ENCODE measurements around the gene LILRA2.

LILRA2 gene

DNA sequence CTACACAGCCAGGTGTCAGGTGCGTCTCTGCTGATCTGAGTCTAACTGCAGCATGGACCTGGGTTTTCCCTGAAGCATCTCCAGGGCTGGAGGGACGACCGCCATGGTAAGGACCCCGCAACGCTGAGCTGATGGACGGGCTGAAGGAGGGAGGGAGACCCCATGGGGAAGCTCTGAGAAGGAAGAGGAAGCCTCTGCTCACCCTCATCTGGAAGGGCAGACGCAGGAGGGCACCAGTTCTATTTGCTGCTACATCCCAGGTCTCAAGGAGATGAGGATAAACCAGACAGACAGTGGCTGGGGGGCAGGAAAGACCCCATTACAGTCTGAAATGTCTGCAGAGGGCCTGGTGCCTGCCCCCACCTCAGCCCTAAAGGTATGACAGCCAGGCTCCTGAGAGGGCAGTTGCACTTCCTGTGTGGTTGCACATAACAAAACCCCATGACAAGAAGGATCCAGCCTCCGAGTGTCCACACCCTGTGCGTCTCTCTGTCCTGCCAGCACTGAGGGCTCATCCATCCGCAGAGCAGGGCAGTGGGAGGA is at the start of gene LILRA2:
Gene LILRA2 (plus strand): TSS at position 461 of the 543 bp plus-strand sequence. CDS start 89 bp downstream, outside the sequence.
- no peaks in the 10 kb centered on the region for H3K4me1 Mint-ChIP-seq (ENCODE audit: low read depth)
- no peaks in the 10 kb centered on the region for H3K36me3 Mint-ChIP-seq
- no peak within 1 kb of the TSS for H3K4me3 Mint-ChIP-seq
- no peaks in the 10 kb centered on the region for H3K9me3 Mint-ChIP-seq (ENCODE audit: low read depth)
- peaks cover 14% of the 10 kb centered on the region for H3K27me3 Mint-ChIP-seq
- H3K27ac Mint-ChIP-seq, result no peak within 1 kb of the TSS

DNA sequence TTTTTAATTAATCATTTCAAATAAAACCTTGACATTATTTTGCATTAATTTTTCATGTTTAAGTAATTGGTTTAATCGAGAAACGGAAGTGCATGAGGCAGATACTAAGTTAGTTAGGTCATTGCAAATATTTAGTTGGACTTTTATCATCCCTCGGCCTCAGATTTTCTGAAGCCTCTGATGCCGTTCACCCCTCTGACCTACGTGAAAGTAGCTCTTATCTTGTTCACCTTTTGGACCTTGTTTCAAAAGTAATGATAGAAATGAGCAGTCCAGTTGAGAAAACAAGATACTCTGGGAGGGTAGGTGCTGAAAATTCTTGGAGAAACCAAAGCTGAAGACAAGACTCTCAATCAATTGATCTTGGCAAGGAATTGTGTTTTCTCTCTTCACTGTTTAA is 48.0 kb upstream of the LILRA2 start:
- no peaks in the 10 kb centered on the region for H3K9me3 Mint-ChIP-seq (ENCODE audit: low read depth)
- no peaks in the 10 kb centered on the region for H3K36me3 Mint-ChIP-seq
- H3K4me1 Mint-ChIP-seq (ENCODE audit: low read depth), result peaks cover 33% of the 10 kb centered on the region
- H3K27me3 Mint-ChIP-seq, result peaks cover 9% of the 10 kb centered on the region
- H3K27ac Mint-ChIP-seq, result no peak overlapping the region
- no peak overlapping the region for H3K4me3 Mint-ChIP-seq

DNA sequence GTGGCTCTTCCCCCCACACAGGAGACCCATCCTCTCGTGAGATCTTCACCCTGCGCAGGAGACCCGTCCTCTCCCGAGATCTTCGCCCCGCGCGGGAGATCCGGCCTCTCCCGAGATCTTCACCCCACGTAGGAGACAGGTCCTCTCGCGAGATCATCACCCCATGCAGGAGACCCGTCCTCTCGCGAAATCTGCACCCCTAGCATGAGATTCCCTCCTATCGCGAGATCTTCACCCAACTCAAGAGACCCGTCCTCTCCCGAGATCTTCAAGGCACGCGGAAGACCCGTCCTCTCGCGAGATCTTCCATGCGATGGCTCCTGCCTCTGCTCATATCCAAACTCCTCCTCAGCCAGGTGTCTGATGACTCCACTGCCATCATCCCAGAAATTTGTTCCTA is 46.6 kb upstream of the LILRA2 start:
- Mint-ChIP-seq H3K36me3 (no peaks in the 10 kb centered on the region), H3K27me3 (peaks cover 13% of the 10 kb centered on the region), H3K4me3 (no peak overlapping the region), H3K27ac (no peak overlapping the region), H3K9me3 (ENCODE audit: low read depth) (no peaks in the 10 kb centered on the region), H3K4me1 (ENCODE audit: low read depth) (peaks cover 20% of the 10 kb centered on the region)

DNA sequence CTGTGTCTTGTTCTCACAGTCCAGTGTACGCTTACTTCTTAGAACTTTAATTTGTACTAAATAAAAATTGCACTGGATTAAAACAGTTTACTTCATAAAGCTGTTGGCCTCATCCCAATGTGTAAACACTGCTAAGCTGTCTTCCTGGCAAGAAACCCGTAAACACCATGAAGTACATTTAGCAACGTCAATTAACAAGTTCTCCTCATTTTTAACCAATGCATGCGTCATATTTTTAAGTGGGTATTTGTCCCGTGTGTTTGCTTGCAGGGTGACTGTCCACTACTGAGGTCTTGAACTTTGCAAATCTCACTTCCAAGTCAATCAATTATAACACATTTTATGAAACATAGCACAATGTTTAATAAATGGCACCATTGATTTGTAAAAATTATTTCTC is 42.7 kb upstream of the LILRA2 start:
- no peak overlapping the region for H3K27ac Mint-ChIP-seq
- H3K9me3 Mint-ChIP-seq (ENCODE audit: low read depth), result no peaks in the 10 kb centered on the region
- peaks cover 23% of the 10 kb centered on the region for H3K27me3 Mint-ChIP-seq

DNA sequence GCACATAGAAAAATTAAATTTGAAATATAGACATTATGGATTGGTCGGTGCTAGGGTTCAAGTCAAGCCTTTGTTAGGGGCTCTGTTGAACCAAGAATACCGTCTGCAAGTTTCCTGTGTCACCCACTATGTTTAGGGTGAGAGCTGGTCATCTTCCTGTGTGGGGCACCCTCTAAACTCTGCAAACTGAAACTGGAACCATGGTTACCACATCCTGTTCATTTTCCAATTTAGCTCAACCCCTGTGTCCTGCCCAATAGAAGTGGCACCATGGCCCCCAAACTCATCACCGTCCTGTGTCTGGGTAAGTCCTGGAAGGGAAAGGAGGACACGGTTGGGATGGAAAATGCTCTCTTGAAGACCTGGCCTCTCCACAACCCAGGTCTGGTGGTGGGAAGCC is 41.1 kb upstream of the LILRA2 start:
- Mint-ChIP-seq H3K36me3 (no peaks in the 10 kb centered on the region), H3K27me3 (peaks cover 21% of the 10 kb centered on the region), H3K27ac (no peak overlapping the region), H3K9me3 (ENCODE audit: low read depth) (no peaks in the 10 kb centered on the region), H3K4me3 (no peak overlapping the region), H3K4me1 (ENCODE audit: low read depth) (peaks cover 3% of the 10 kb centered on the region)

More for the DNA sequence above, 42.7 kb upstream of the LILRA2 start:
- peaks cover 3% of the 10 kb centered on the region for H3K4me1 Mint-ChIP-seq (ENCODE audit: low read depth)
- H3K36me3 Mint-ChIP-seq, result no peaks in the 10 kb centered on the region
- H3K4me3 Mint-ChIP-seq, result no peak overlapping the region

DNA sequence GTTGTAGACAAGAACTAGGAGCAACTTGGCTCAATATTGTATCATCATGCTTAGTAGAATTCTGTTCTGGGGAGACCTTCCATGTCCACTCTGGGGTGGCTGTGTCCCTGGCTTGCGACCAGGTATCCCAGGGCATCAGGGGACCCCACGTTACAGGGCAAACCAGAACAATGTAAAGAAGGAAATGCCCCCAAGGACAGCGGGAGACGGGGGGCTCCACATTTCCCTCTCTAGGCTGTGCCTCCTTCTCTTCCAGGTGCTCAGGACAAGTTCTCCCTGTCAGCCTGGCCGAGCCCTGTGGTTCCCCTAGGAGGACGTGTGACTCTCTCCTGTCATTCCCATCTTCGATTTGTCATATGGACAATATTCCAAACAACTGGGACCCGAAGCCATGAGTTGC is 40.1 kb upstream of the LILRA2 start:
- Mint-ChIP-seq H3K9me3 (ENCODE audit: low read depth) (no peaks in the 10 kb centered on the region), H3K27me3 (peaks cover 21% of the 10 kb centered on the region), H3K4me1 (ENCODE audit: low read depth) (peaks cover 3% of the 10 kb centered on the region), H3K4me3 (no peak overlapping the region), H3K36me3 (no peaks in the 10 kb centered on the region), H3K27ac (no peak overlapping the region)

DNA sequence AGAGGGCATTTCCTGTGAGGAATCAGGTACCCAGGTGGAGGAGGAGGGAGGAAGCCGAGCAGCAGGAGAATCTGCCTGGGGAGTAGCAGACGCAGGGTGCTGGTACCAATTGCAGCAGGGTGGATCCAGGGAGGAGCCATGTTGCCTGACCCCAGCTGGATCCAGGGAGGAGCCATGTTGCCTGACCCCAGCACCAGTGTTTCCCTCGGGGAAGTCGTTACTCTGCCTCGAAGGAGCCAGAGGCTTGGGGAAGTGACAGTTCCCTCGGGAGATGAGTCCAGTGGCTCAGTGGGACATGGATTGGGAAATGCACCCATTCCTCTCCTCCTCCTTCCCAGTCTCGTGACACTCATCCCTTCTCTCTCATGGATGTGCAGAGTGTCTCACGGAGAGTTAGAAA is 39.4 kb upstream of the LILRA2 start:
- Mint-ChIP-seq H3K4me3 (no peak overlapping the region), H3K27me3 (peaks cover 24% of the 10 kb centered on the region), H3K9me3 (ENCODE audit: low read depth) (no peaks in the 10 kb centered on the region), H3K27ac (no peak overlapping the region), H3K4me1 (ENCODE audit: low read depth) (peaks cover 3% of the 10 kb centered on the region), H3K36me3 (no peaks in the 10 kb centered on the region)

DNA sequence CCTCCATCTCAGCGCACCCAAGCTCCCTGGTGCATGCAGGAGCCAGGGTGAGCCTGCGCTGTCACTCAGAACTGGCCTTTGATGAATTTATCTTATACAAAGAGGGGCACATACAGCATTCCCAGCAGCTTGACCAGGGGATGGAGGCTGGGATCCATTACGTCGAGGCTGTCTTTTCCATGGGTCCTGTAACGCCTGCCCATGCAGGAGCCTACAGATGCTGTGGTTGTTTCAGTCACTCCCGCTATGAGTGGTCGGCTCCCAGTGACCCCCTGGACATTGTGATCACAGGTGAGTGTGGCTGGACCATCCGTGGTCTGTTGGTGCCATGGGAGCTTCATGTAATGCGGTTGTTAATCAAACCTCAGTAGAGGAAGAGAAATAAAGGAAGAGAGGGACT is 38.0 kb upstream of the LILRA2 start:
- Mint-ChIP-seq H3K36me3 (no peaks in the 10 kb centered on the region), H3K27ac (no peak overlapping the region), H3K4me1 (ENCODE audit: low read depth) (peaks cover 3% of the 10 kb centered on the region), H3K4me3 (no peak overlapping the region), H3K27me3 (peaks cover 23% of the 10 kb centered on the region), H3K9me3 (ENCODE audit: low read depth) (no peaks in the 10 kb centered on the region)

DNA sequence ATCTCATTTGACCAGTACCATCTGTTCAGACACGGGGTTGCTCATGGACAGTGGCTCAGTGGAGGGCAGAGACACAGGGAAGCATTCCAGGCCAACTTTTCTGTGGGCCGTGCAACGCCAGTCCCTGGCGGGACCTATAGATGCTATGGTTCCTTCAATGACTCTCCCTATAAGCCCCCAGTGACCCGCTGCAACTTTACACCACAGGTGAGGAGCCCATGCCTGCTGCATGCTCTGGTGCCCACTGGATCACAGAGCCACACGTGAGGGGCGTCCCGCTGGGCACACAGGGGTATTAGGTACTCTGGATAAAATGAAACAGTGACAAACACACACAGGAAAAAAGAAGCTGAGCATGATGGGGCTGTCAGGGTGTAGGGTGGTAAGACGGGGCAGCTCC is 36.6 kb upstream of the LILRA2 start:
- Mint-ChIP-seq H3K4me1 (ENCODE audit: low read depth) (peaks cover 3% of the 10 kb centered on the region), H3K27ac (no peak overlapping the region), H3K27me3 (peaks cover 22% of the 10 kb centered on the region)

DNA sequence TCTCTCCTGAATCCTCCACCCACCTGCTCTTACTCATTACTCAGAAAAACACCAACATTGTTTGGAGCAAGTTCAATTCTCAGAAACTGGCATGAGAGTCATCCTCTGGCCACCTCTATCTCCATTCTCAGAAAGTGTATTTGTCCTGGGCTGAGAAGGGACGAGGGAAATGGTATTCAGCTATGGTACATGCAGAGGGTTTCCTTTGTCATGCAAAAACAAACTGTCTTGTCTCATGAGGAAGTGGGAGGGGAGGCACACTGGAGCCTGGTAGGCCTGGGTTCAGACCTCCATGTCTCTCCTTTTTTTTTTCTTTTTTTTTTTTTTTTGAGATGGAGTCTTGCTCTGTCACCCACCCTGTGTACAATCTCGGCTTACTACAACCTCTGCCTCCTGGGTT is 31.9 kb upstream of the LILRA2 start:
- Mint-ChIP-seq H3K4me3 (no peak overlapping the region), H3K4me1 (ENCODE audit: low read depth) (no peaks in the 10 kb centered on the region), H3K27me3 (peaks cover 15% of the 10 kb centered on the region), H3K9me3 (ENCODE audit: low read depth) (no peaks in the 10 kb centered on the region), H3K36me3 (no peaks in the 10 kb centered on the region), H3K27ac (no peak overlapping the region)

More for the DNA sequence above, 36.6 kb upstream of the LILRA2 start:
- no peak overlapping the region for H3K4me3 Mint-ChIP-seq
- H3K36me3 Mint-ChIP-seq, result no peaks in the 10 kb centered on the region
- no peaks in the 10 kb centered on the region for H3K9me3 Mint-ChIP-seq (ENCODE audit: low read depth)

DNA sequence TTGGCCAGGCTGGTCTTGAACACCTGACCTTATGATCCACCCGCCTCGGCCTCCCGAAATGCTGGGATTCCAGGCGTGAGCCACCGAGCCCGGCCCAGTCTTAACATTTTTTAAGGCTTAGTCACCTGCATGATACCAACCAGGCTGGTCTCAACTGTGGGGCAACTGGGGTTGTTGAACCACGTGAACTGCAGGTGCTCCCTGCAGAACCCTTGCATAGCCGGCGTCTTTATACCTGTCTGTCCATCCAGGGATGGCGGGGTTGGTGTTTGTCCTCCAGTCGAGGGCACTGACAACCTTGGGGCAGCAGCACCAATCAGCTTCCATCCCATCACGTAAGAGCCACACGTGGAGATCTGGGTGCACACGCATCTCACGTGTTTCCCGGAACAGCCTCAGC is 24.8 kb upstream of the LILRA2 start:
- peaks cover 4% of the 10 kb centered on the region for H3K4me1 Mint-ChIP-seq (ENCODE audit: low read depth)
- no peaks in the 10 kb centered on the region for H3K36me3 Mint-ChIP-seq
- no peak overlapping the region for H3K4me3 Mint-ChIP-seq
- no peaks in the 10 kb centered on the region for H3K9me3 Mint-ChIP-seq (ENCODE audit: low read depth)
- peaks cover 17% of the 10 kb centered on the region for H3K27me3 Mint-ChIP-seq
- no peak overlapping the region for H3K27ac Mint-ChIP-seq

DNA sequence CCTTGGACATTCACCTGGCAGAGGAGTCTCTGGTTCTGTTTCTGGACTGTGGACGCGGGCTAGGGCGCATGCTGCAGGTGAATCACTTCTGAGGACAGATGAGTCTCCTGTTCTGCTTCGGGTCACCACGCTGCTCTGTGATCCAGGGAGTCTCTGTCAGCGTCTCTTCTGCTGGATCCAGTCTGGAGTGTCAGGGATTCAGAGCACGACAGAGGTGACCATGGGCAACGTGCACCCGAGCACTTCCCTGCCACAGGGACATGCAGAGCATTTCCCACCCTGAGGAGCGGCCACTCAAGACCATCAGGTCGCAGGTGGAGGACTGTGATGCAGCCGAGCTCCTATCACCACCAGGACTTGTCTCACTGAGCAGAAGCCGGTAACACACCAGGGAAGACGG is 24.4 kb upstream of the LILRA2 start:
- peaks cover 4% of the 10 kb centered on the region for H3K4me1 Mint-ChIP-seq (ENCODE audit: low read depth)
- no peaks in the 10 kb centered on the region for H3K36me3 Mint-ChIP-seq
- no peak overlapping the region for H3K4me3 Mint-ChIP-seq
- H3K27ac Mint-ChIP-seq, result no peak overlapping the region
- no peaks in the 10 kb centered on the region for H3K9me3 Mint-ChIP-seq (ENCODE audit: low read depth)
- peaks cover 17% of the 10 kb centered on the region for H3K27me3 Mint-ChIP-seq

DNA sequence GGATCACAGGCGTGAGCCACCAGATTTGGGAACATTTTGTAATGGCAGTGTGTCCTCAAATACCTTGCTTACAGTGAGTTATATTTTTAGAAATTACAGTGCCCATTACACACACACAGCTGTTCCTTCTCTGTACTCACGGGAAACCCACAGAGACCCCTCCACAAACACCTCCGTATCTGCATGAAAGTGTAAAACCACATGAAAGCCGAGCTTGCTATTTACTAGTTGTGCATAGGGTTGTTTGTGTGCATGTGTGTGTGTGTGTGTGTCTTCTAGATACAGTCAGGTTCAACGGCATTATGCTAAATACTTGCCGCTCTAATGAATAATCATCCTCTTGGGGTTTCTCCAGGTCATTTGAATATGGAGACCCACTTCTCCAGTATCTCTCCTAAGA is 22.3 kb upstream of the LILRA2 start:
- no peaks in the 10 kb centered on the region for H3K9me3 Mint-ChIP-seq (ENCODE audit: low read depth)
- no peak overlapping the region for H3K4me3 Mint-ChIP-seq
- H3K36me3 Mint-ChIP-seq, result no peaks in the 10 kb centered on the region
- H3K4me1 Mint-ChIP-seq (ENCODE audit: low read depth), result peaks cover 4% of the 10 kb centered on the region
- H3K27me3 Mint-ChIP-seq, result peaks cover 14% of the 10 kb centered on the region
- H3K27ac Mint-ChIP-seq, result no peak overlapping the region

DNA sequence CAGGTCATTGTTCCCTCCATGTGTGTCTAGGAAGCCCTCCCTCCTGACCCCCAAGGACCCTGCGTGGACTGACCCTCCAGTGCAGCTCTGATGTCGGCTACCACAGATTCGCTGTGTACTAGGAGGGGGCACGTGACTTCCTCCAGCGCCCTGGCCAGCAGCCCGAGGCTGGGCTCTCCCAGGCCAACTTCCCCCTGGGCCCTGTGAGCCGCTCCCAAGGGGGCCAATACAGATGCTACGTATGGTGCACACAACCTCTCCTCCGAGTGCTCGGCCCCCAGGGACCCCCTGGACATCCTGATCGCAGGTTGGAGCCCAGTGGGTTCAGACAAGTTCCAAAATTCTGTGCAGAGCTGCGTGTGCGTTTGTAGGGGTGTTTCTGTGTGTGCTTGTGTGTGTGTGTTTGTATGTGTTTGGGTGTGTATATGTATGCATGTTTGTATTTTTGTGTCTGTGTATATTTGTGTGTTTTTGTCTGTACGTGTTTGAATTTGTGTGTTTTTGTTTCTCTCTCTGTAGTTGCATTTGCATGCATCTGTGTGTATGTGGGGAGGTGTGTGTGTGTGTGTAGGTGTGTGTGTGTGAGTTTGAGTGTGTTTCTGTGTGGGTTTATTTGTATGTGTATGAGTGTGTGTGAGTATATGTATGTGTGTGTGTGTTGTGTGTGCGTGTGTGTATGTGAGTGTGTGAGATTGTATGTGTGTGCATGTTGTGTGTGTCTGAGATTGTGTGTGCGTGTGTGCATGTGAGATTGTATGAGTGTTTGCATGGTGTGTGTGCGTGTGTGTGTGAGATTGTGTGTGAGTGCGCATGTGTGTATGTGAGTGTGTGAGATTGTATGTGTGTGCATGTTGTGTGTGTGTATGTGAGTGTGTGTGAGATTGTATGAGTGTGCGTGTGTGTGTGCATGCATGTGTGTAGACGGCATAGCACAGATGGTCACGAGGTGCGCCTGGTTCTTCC is 21.4 kb upstream of the LILRA2 start:
- peaks cover 12% of the 10 kb centered on the region for H3K27me3 Mint-ChIP-seq

DNA sequence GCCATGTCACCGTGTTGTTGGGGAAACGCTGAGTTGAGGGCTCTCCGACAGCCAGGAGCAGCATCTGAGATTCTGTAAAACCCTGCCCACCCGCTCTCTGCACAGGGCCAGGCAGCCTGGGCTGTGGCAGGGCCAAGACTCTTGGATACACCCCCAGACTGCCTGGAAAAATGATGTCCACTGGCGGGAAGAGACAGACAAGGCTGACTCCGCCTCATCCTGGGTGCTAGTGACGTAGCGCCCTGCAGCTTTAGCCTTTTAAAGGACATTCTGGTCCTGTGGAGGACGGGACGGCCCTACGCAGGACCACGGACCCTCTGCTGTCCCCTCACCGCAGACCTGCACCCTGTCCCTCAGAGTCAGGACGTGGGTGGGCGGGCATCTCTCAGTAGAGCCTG is 20.7 kb upstream of the LILRA2 start:
- H3K27ac Mint-ChIP-seq, result no peak overlapping the region
- peaks cover 12% of the 10 kb centered on the region for H3K27me3 Mint-ChIP-seq
- H3K9me3 Mint-ChIP-seq (ENCODE audit: low read depth), result no peaks in the 10 kb centered on the region
- peaks cover 4% of the 10 kb centered on the region for H3K4me1 Mint-ChIP-seq (ENCODE audit: low read depth)
- H3K36me3 Mint-ChIP-seq, result no peaks in the 10 kb centered on the region
- no peak overlapping the region for H3K4me3 Mint-ChIP-seq

More for the DNA sequence above, 21.4 kb upstream of the LILRA2 start:
- H3K27ac Mint-ChIP-seq, result no peak overlapping the region
- no peaks in the 10 kb centered on the region for H3K9me3 Mint-ChIP-seq (ENCODE audit: low read depth)
- no peak overlapping the region for H3K4me3 Mint-ChIP-seq
- H3K36me3 Mint-ChIP-seq, result no peaks in the 10 kb centered on the region
- H3K4me1 Mint-ChIP-seq (ENCODE audit: low read depth), result peaks cover 4% of the 10 kb centered on the region
